Right lobe of liver (tissue), 4 donors: ENCODE measurements around the gene ZNF787.

ENCODE experiments used
- CTCF ChIP-seq, 4 donors: fragments of 200-600 bp in 3 of 4; fragments of 450-650 bp in 1 of 4; IDR thresholded peaks; one replicate each; pipeline versions ENCODE4 v1.5.1 to v1.8.0; 2016 to 2022; ENCODE audit warnings: antibody characterized with exemption in 4 of 4, mild to moderate bottlenecking in 2 of 4
- POLR2A ChIP-seq: fragments of 450-650 bp; IDR thresholded peaks from one replicate; pipeline ENCODE4 v1.6.1; 2017; ENCODE audit warnings: antibody characterized with exemption, mild to moderate bottlenecking
- donor health status: DM: no; HTN: no; CAD: no.
- donor health status: DM: no; HTN: no; CAD: no.
- donor health status: DM: no; HTN: yes; CAD: no.

- TF ChIP-seq CTCF (IDR thresholded peaks at IDR 0.05): no peak
- TF ChIP-seq POLR2A: no peak
Observed at GRCh38 chr19:56112313-56112709, 8.8 kb downstream of the ZNF787 start.
